Measurements from ENCODE around the gene BABAM1. TPM values are rescaled to one million over a fixed set of nuclear protein-coding genes. Genes with fewer than 3 reads are reported as not detected.
A peak's percentile ranks its signal among the peaks of the same experiment; 100 is the strongest.

Gene BABAM1
- total and polyA plus RNA-seq, 9 of the 15 experiments (the other 6 are each of a cell fraction or from before 2014, with no cell fraction given): 14.7 to 160 (median 113) TPM

DNA sequence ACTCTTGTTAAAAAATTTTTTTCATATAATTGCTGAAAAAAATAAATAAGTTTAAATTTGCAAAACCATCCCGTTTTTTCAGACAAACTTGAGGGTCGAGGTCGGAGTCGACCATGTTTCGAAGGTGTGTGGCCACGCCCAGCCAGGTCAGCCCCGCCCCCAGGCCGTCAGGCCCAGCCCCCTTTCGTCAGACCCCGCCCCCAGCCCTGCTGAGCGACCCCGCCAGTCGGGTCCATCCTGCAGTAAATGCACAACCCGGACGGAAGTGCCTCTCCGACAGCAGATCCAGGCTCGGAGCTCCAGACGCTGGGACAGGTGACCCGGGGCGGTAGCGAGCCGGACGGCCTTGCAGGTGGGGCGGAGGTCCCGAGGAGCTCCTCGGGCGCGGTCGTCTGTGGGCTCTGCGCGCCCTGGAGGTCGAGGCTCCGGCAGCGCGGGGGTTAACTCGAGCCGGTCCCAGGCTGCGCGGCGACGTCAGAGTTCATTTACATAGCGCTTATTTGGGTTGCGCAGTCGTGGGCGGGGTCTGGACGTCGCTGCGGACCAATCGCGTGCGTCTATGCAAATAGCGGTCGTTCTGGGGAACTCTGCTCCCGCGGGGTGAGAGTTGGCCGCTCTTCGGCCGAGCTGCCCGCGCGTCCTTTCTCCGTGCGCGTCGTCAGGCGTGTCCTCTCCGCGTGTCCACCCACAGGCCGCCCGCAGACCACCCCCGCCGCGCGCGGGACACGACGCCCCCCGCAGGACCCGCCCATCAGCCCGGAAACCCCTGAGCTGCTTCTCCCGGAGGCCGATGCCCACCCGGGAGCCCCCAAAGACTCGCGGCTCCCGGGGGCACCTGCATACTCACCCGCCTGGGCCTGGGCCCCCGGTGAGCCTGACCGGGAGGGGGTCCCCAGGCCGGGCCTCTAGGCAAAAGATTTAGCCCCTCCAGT lies 41.0 kb upstream of the BABAM1 start, which contains the start of gene OCEL1 (continued):
- TF ChIP-seq ELK1 (CRISPR knock-in tag; IDR thresholded peaks at IDR 0.05) (no peak), MTA1 (IDR thresholded peaks at IDR 0.05; ENCODE audit: borderline replicate concordance) (no peak), TAF15 (IDR thresholded peaks at IDR 0.05; ENCODE audit: low read depth, low read length) (no peak), MAFG (tag; conservative IDR thresholded peaks at IDR 0.05) (no peak), PHF8 (IDR thresholded peaks at IDR 0.05; ENCODE audit: borderline replicate concordance, low read length) (peak; percentile 66; the same call in 1 of the 2 replicates), ZBED1 (IDR thresholded peaks at IDR 0.05) (no peak), PHF20 (IDR thresholded peaks at IDR 0.05; ENCODE audit: partially characterized antibody) (no peak), ZNF589 (CRISPR knock-in tag; IDR thresholded peaks at IDR 0.05; ENCODE audit: low read depth) (no peak; the same call in 1 of the 2 replicates), RB1 (IDR thresholded peaks at IDR 0.05; ENCODE audit: low read depth) (peak; percentile 82)
- TF ChIP-seq, protein P1, sequence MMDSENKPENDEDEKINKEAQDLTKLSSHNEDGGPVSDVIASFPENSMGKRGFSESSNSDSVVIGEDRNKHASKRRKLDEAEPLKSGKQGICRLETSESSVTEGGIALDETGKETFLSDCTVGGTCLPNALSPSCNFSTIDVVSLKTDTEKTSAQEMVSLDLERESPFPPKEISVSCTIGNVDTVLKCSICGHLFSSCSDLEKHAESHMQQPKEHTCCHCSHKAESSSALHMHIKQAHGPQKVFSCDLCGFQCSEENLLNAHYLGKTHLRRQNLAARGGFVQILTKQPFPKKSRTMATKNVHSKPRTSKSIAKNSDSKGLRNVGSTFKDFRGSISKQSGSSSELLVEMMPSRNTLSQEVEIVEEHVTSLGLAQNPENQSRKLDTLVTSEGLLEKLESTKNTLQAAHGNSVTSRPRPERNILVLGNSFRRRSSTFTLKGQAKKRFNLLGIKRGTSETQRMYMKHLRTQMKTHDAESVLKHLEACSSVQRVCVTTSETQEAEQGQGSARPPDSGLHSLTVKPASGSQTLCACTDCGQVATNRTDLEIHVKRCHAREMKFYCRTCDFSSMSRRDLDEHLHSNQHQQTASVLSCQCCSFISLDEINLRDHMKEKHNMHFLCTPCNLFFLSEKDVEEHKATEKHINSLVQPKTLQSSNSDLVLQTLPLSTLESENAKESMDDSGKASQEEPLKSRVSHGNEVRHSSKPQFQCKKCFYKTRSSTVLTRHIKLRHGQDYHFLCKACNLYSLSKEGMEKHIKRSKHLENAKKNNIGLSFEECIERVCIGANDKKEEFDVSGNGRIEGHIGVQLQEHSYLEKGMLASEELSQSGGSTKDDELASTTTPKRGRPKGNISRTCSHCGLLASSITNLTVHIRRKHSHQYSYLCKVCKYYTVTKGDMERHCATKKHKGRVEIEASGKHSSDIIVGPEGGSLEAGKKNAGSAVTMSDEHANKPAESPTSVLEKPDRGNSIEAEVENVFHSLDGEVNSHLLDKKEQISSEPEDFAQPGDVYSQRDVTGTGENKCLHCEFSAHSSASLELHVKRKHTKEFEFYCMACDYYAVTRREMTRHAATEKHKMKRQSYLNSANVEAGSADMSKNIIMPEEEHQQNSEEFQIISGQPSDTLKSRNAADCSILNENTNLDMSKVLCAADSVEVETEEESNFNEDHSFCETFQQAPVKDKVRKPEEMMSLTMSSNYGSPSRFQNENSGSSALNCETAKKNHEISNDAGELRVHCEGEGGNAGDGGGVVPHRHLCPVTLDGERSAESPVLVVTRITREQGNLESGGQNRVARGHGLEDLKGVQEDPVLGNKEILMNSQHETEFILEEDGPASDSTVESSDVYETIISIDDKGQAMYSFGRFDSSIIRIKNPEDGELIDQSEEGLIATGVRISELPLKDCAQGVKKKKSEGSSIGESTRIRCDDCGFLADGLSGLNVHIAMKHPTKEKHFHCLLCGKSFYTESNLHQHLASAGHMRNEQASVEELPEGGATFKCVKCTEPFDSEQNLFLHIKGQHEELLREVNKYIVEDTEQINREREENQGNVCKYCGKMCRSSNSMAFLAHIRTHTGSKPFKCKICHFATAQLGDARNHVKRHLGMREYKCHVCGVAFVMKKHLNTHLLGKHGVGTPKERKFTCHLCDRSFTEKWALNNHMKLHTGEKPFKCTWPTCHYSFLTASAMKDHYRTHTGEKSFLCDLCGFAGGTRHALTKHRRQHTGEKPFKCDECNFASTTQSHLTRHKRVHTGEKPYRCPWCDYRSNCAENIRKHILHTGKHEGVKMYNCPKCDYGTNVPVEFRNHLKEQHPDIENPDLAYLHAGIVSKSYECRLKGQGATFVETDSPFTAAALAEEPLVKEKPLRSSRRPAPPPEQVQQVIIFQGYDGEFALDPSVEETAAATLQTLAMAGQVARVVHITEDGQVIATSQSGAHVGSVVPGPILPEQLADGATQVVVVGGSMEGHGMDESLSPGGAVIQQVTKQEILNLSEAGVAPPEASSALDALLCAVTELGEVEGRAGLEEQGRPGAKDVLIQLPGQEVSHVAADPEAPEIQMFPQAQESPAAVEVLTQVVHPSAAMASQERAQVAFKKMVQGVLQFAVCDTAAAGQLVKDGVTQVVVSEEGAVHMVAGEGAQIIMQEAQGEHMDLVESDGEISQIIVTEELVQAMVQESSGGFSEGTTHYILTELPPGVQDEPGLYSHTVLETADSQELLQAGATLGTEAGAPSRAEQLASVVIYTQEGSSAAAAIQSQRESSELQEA (IDR thresholded peaks at IDR 0.05; ENCODE audit: low read depth): no peak
- TF ChIP-seq, protein P2, sequence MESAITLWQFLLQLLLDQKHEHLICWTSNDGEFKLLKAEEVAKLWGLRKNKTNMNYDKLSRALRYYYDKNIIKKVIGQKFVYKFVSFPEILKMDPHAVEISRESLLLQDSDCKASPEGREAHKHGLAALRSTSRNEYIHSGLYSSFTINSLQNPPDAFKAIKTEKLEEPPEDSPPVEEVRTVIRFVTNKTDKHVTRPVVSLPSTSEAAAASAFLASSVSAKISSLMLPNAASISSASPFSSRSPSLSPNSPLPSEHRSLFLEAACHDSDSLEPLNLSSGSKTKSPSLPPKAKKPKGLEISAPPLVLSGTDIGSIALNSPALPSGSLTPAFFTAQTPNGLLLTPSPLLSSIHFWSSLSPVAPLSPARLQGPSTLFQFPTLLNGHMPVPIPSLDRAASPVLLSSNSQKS (CRISPR knock-in tag; IDR thresholded peaks at IDR 0.05): no peak
- TF ChIP-seq, protein P3, sequence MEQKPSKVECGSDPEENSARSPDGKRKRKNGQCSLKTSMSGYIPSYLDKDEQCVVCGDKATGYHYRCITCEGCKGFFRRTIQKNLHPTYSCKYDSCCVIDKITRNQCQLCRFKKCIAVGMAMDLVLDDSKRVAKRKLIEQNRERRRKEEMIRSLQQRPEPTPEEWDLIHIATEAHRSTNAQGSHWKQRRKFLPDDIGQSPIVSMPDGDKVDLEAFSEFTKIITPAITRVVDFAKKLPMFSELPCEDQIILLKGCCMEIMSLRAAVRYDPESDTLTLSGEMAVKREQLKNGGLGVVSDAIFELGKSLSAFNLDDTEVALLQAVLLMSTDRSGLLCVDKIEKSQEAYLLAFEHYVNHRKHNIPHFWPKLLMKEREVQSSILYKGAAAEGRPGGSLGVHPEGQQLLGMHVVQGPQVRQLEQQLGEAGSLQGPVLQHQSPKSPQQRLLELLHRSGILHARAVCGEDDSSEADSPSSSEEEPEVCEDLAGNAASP (IDR thresholded peaks at IDR 0.05): no peak
- TF ChIP-seq, protein P4, sequence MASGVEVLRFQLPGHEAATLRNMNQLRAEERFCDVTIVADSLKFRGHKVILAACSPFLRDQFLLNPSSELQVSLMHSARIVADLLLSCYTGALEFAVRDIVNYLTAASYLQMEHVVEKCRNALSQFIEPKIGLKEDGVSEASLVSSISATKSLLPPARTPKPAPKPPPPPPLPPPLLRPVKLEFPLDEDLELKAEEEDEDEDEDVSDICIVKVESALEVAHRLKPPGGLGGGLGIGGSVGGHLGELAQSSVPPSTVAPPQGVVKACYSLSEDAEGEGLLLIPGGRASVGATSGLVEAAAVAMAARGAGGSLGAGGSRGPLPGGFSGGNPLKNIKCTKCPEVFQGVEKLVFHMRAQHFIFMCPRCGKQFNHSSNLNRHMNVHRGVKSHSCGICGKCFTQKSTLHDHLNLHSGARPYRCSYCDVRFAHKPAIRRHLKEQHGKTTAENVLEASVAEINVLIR (CRISPR knock-in tag; IDR thresholded peaks at IDR 0.05): peak; percentile 60

Measured in K562 (cell line).